GM08714 (cell line): ENCODE data around the gene HK1.

Experiments used
- H3K4me3 ChIP-seq: fragments of 200-500 bp; sonication (Bioruptor generic); 2 replicates; pipeline ENCODE4 v1.5.1; 2014; ENCODE audit warnings: mild to moderate bottlenecking, low read length, inconsistent platforms
- ZNF274 ChIP-seq: IDR thresholded peaks from 2 replicates; pipeline ENCODE4 v1.6.1; 2012; ENCODE audit warnings: mild to moderate bottlenecking, low read depth, low read length

The HK1 gene

DNA sequence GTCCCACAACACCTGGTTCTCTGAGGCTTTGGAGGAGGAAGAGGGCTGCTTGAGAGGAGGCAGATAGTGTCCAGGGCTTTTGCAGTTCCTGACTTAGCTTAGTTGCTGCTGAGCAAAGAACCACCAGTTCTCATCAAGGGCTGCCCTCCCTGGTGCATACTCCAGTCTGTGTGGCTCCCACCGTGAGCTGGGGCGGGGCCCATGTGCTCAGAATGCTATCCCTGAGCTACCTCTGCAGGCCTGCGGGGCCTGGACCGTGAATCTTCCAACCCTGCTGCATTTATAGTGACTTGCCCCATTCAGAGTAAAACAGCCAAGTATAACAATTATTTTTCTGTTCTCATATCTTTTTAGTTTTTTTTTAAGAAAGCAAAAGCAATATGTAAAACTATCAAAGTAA lies 89.2 kb downstream of the HK1 start:
- H3K4me3 ChIP-seq: no peak overlapping the region
- TF ChIP-seq ZNF274: no peak

DNA sequence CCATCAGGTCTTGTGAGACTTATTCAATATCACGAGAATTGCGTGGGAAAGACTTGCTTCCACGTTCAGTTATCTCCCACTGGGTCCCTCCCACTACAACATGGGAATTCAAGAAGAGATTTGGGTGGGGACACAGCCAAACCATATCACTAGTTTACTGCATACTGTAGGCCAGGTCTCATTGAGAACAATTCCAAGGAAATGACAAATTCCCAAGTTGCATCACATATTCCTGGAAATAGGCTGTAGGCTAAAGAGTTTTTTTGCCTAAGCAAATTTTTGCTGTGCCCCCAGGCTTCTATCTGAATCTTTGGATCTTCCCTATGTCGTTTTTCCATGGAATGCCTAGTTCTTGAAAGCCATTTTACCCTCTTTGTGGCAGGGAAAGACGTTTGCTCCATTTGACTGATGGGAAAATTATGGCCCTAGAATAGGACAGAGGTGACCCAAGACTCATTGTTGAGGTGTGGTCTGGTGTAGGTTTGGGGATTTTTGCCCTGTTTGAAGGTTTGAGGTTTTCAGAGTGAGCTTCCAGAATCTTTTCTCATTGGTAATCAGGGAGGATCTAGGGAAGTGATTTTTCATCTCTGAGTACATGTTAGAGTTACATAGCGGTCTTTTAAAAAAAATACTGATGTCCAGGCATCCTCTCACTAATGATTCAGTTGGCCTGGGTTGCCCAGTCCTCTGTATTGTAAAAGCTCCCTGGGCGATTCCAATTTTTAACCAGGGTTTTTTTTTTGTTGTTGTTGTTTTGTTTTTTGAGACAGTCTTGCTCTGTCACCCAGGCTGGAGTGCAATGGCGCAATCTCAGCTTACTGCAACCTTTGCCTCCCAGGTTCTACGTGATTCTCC lies 94.1 kb downstream of the HK1 start:
- TF ChIP-seq ZNF274: no peak
- H3K4me3 ChIP-seq: no peak overlapping the region

DNA sequence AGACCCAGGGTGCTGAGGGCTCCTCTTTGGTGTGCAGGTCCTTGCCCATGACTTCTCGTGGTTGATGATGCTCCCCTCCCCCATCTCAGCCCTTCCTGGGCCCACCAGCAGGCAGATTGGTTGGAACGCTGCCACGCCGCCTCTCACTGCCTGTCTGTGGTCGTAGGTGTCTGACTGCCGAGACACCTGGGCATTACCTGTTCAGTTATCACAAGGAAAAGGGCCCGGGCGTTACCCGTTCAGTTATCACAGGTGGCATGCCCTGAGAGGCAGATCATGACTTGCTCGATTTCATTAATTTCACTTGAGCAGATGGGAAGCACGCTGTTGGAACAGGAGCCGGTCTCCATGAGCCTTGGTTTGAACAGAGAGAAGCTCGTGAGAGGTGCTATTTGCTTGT lies 95.9 kb downstream of the HK1 start:
- TF ChIP-seq ZNF274: no peak
- H3K4me3 ChIP-seq: no peak overlapping the region

DNA sequence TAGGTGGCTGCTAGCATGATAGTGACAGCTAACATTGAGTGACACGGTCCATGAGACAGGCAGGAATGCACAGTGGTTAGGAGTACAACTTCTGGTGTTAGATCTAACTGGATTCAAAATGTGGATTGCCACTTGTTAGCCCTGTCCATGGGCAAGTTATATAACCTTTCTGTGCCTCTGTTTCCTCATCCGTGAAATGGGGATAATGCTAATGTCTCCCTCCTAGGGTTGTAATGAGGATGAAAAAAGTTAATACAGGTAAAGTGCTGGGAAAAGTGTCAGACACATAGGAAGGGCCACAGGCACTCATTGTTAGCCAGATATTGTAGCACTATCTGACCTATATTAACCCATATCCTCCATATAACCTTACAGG lies 96.6 kb downstream of the HK1 start:
- no peak overlapping the region for H3K4me3 ChIP-seq
- TF ChIP-seq ZNF274: no peak

DNA sequence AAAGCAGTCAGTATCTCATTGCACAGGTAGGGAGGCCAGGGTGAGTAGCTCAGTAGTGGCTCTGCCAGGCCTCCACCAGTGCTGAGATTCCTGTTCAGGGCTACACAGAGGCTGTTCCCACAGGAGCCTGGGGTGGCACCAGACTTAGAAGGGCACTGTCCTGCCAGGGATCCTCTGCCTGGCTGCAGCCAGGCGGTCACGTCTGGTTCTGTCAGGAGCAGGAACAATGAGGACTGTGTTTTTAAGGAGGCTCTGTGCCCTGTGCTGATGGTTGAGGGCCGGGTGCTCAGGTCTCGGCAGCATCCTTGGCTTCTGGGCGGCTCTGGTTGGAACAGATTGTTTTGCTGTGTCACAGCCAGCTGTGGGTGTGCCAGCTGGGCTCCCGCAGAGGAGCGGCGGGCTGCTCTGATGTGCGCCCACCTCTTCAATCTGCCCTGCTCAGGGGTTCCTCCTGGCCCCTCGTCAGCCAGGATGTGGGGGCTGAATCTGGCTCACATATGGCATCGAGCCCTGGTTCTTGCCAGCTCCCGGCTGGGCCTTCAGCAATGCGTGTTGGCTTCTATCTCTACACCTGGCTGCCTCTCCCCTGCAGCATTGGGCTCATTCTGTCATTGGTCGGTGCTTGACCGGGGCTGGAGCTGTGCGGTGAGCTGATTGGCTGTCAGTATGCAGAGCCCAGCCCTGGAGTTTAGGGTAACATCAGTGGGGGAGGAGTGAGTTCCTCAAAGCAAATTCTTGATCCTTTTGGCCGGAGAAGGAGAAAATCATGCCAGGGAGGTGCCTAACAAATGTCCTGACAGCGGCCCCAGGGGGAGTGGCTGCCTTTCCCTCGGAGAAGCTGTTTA lies 97.2 kb downstream of the HK1 start:
- no peak for TF ChIP-seq ZNF274
- no peak overlapping the region for H3K4me3 ChIP-seq

DNA sequence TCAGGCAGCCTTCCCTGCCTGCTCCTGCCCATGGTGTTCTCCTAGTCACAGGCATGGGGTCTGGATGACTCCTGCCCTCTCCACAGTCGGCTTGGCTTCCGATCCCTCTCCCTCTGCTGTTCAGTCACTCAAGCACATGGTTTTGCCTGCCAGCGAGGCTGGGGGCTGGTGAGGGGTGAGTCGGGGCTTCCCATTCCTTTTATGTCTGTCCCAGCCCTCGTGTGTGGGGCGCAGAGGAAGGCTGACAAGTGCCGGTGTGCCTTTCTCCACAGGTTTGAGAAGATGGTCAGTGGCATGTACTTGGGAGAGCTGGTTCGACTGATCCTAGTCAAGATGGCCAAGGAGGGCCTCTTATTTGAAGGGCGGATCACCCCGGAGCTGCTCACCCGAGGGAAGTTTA lies 98.4 kb downstream of the HK1 start:
- no peak overlapping the region for H3K4me3 ChIP-seq
- no peak for TF ChIP-seq ZNF274

DNA sequence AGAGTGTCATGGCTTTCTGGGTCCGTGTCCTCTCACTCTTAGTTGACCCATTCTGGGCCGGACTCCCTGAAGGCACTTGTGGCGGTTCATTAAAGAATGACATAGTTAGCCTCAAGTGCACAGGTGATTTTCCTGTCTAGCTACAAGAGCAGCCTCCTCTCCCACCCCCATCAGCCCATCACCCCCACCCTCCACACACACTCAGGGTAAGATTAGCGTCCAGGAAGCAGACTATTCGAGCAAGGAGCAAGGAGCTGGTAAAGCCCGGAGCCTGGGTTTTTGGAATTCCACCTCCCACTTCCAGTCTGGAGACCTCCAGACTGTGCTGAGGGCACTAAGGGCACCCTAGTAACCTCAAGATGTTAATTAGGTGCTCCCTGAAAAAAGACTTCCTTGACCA lies 98.9 kb downstream of the HK1 start:
- no peak overlapping the region for H3K4me3 ChIP-seq
- TF ChIP-seq ZNF274: no peak

DNA sequence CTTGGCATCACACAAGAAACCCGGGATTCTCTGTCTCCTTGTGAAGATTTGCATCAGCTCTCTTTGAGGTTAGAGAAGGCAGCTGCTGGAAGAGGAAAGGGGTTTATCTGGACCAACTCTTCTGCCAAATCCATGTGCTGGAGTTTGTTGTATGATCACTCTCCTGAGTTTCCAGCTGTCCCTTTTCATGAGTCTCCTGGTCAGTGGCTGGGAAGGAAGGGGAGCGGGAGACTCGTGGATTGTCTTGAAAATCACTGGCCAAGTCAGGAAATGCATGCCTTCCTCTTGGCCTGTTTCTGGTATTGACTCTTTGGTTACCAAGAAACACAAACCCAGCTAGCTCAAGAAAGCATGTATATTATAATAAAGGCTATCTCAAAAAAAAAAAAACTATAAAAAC lies 99.6 kb downstream of the HK1 start:
- no peak overlapping the region for H3K4me3 ChIP-seq
- TF ChIP-seq ZNF274: no peak

DNA sequence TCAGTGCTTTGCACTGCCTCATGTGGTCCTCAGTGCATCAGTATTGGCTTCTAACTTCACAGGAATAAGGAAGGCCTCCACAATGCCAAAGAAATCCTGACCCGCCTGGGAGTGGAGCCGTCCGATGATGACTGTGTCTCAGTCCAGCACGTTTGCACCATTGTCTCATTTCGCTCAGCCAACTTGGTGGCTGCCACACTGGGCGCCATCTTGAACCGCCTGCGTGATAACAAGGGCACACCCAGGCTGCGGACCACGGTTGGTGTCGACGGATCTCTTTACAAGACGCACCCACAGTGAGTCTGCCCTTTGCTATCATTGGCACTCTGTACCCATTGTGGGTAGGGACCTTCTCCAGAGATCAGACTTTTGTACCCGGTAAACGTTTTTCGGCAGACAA lies 101.5 kb downstream of the HK1 start:
- TF ChIP-seq ZNF274: no peak
- no peak overlapping the region for H3K4me3 ChIP-seq

DNA sequence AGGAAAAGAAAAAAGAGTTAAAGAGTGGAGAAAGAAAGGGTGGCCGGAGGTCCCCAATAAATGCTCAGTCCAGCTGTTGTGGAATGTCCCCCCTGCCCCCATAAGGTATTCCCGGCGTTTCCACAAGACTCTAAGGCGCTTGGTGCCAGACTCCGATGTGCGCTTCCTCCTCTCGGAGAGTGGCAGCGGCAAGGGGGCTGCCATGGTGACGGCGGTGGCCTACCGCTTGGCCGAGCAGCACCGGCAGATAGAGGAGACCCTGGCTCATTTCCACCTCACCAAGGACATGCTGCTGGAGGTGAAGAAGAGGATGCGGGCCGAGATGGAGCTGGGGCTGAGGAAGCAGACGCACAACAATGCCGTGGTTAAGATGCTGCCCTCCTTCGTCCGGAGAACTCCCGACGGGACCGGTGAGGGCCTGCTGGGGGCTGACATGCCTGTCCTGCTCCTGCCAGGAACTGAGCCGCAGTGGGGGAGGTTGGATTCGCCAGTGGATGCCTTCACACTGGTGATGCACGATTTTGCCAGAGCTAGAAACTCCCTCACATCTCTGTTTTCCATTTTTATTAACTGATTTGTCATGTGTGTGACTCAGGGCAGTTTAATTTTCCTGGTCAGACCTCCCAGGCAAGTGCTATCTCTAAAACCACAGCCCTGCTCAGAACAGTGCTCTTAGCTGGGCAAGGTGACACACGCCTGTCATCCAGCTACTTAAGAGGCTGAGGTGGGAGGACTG lies 104.3 kb downstream of the HK1 start:
- H3K4me3 ChIP-seq: no peak overlapping the region
- no peak for TF ChIP-seq ZNF274

DNA sequence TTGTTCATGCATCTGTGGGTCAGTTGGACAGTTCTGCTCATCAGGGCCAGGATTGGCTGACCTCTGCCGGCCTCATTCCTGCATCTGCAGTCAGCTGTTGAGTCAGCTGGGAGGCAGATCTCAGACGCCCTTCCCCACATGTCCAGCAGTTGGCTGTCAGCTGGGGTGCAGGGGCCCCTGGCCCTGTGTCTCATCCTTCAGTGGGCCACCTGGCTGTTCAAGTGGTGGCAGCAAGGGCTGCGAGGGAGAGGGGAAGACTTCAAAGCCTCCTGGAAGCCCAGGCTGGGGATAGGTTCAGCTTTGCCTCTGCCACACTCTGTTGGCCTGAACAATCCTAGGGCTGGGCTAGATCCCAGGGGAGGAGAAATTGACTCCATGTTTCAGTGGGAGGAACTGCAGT lies 105.3 kb downstream of the HK1 start:
- no peak overlapping the region for H3K4me3 ChIP-seq
- TF ChIP-seq ZNF274: no peak

DNA sequence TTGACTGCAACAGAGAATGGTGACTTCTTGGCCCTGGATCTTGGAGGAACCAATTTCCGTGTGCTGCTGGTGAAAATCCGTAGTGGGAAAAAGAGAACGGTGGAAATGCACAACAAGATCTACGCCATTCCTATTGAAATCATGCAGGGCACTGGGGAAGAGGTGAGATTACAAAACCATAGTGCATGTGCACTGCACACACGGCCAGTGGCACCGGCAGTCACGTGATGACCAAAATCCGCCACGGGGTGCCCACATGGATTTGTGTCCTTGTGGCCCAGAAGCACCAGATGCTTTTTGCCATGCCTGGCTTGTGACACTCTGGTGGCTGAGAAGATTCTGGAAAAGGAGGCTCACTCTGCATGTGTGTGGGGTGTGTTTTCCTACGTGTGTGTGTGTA lies 106.0 kb downstream of the HK1 start:
- no peak for TF ChIP-seq ZNF274
- H3K4me3 ChIP-seq: no peak overlapping the region

DNA sequence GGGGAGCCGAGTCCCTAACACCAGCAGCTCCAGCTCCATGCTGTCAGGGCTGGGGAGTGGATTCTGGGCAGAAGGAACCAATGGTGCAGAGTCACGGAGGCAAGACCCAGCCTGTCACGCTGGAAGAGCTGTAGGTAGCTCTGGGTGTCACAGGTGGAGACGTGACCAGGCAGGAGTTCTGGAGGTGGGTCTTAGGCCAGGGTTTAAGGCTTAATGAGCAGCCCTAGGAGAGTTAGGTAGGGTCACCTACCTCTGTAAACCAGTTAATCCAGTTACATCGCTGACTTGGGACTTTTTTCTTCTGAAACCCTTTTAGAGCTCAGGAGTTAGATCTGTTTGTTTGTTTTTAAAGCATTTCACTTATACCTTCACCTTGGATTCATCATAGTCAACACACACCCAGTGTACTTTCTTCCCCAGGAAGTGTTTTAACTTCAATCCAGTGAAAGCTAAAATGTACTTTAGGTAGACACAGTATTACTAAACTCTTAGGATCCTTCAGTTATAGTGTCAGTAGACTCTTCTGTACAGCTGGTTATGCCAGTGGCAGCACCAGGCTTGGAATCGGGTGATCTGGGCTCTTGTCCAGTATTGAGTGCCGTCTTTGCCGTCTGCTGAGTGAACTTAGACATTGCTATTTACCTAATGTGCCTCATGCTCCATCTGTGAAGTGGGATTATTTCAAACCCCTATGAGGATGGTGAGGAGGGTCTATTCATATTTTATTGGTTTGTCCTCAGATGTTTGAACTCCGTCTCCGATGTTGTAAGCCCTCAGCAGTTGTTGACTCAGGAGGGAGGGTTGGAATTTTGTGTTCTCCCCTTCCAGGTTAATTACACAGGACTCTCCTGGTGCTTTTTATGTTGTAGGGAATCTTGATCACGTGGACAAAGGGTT lies 107.4 kb downstream of the HK1 start:
- no peak for TF ChIP-seq ZNF274
- H3K4me3 ChIP-seq: no peak overlapping the region

DNA sequence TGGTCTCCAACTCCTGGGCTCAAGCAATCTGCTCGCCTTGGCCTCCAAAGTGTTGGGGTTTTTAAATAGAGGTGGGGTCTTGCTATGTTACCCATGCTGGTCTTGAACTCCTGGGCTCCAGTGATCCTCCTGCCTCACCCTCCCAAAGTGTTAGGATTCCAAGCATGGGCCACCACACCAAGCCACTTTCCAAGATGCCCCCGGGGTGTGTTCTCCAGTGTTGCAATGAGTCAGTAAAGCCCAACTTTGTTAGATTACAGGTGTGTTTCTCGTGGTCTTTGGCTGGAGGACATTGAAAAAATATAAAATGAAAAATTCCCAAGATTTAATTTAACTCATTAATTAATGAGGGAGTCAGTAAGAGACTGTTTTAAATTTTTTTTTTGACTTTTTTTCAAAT lies 109.2 kb downstream of the HK1 start:
- H3K4me3 ChIP-seq: no peak overlapping the region
- no peak for TF ChIP-seq ZNF274
